Lower leg skin (tissue), 4 donors: ENCODE data around the gene ZNF503. TPM values are rescaled to one million over a fixed set of nuclear protein-coding genes. Genes with fewer than 3 reads are reported as not detected.
"Not testable (repeated sequence)": the region's sequence is repeated elsewhere in the genome, so short reads cannot be mapped to it uniquely, and the experiment has no call there.

Source experiments
- DNase-seq, 2 donors: peaks; one replicate each; pipeline ENCODE4 v3.0.0-alpha.2; 2019; ENCODE audit warnings: low spot score in 2 of 2
- H3K4me3 ChIP-seq: fragments of 200-600 bp; sonication (generic); 2 replicates; pipeline ENCODE4 v1.5.1; 2017; ENCODE audit warnings: mild to moderate bottlenecking, low read depth; ENCODE audit not compliant: poor library complexity, severe bottlenecking
- CTCF ChIP-seq, 3 donors: fragments of 450-650 bp; IDR thresholded peaks; one replicate each; pipeline ENCODE4 v1.5.1; 2016; ENCODE audit warnings: antibody characterized with exemption in 3 of 3, mild to moderate bottlenecking in 3 of 3, moderate library complexity in 2 of 3
- POLR2A ChIP-seq, 2 donors: fragments of 450-650 bp; IDR thresholded peaks; one replicate each; pipeline ENCODE4 v1.6.1; 2016 to 2017; ENCODE audit warnings: antibody characterized with exemption in 2 of 2, mild to moderate bottlenecking in 1 of 2, moderate library complexity in 1 of 2
- WGBS, 2 donors: methylation state at CpG; one replicate each; pipeline ENCODE4 v1.1.5; 2018; 5-methylcytosine and 5-hydroxymethylcytosine counted together
- intact Hi-C: fragments of 100-400 bp; cut with DNase I; formaldehyde crosslinking; loops from one replicate; pipeline ENCODE4 v1.15.0; 2023; ENCODE audit warnings: low total_unique reads
- total RNA-seq, 4 donors: library from RNA; depleted of rRNA; stranded (reverse); fragments of >200 nt; gene quantifications; one replicate each; pipeline ENCODE4 v1.1.0, GENCODE V29; 2016

ZNF503 gene
- total RNA-seq, 4 donors from 2014 or later: 4.8 to 8.6 (median 7.4) TPM

GRCh38 chr10:75377869-75378268 is 23.7 kb downstream of the ZNF503 start:
- no peak for DNase-seq
- H3K4me3 ChIP-seq: no peak overlapping the region
- intact Hi-C loops: no loop called here
- 94 to 98% methylated on average over 3 of the region's 3 CpGs for WGBS, 2 donors
- TF ChIP-seq CTCF (IDR thresholded peaks at IDR 0.05) (no peak), POLR2A (IDR thresholded peaks at IDR 0.05) (no peak)

GRCh38 chr10:75375838-75376237 is 25.7 kb downstream of the ZNF503 start:
- intact Hi-C loops: no loop called here
- TF ChIP-seq CTCF (IDR thresholded peaks at IDR 0.05) (no peak), POLR2A (IDR thresholded peaks at IDR 0.05) (no peak)
- WGBS, 2 donors: 70 to 95% methylated on average over 2 of the region's 2 CpGs
- H3K4me3 ChIP-seq: no peak overlapping the region
- no peak for DNase-seq

GRCh38 chr10:75371010-75371409 is 30.6 kb downstream of the ZNF503 start:
- intact Hi-C loops: no loop called here
- TF ChIP-seq CTCF (IDR thresholded peaks at IDR 0.05) (no peak), POLR2A (IDR thresholded peaks at IDR 0.05) (no peak)
- 96 to 97% methylated on average over 2 of the region's 2 CpGs for WGBS, 2 donors
- no peak for DNase-seq
- no peak overlapping the region for H3K4me3 ChIP-seq

GRCh38 chr10:75369838-75370237 is 31.7 kb downstream of the ZNF503 start:
- DNase-seq, intact Hi-C loops, H3K4me3 ChIP-seq: not testable (repeated sequence)
- 96 to 97% methylated on average over 9 of the region's 9 CpGs for whole genome bisulfite sequencing, 2 donors

- intact Hi-C loops: no loop called here
- 93 to 96% methylated on average over 2 of the region's 2 CpGs for WGBS, 2 donors
- TF ChIP-seq POLR2A (IDR thresholded peaks at IDR 0.05) (no peak), CTCF (IDR thresholded peaks at IDR 0.05) (no peak)
- DNase-seq: no peak
- H3K4me3 ChIP-seq: no peak overlapping the region
Observed at GRCh38 chr10:75367901-75368300, 33.7 kb downstream of the ZNF503 start.

GRCh38 chr10:75367021-75367487 is 34.5 kb downstream of the ZNF503 start:
- WGBS, 2 donors: 63 to 65% methylated on average over 8 of the region's 8 CpGs
- intact Hi-C loops: no loop called here
- no peak for TF ChIP-seq CTCF (IDR thresholded peaks at IDR 0.05)
- TF ChIP-seq POLR2A (IDR thresholded peaks at IDR 0.05): no peak
- H3K4me3 ChIP-seq: no peak overlapping the region
- DNase-seq: no peak
